HG03558 (cell line): ENCODE measurements around the gene ARHGEF40.

ENCODE experiments used
- ATAC-seq: cut with Tn5 transposase; IDR thresholded peaks from one replicate; pipeline ENCODE4 v1.9.1; 2021; ENCODE audit warnings: moderate number of reproducible peaks; ENCODE audit not compliant: unreplicated experiment; ENCODE audit errors: extremely low read depth

The ARHGEF40 gene

GRCh38 chr14:21108791-21109190 lies 38.7 kb downstream of the ARHGEF40 start:
- ATAC-seq: no peak

- no peak for ATAC-seq
Observed at GRCh38 chr14:21109377-21110138, 39.5 kb downstream of the ARHGEF40 start.

- ATAC-seq: no peak
Observed at GRCh38 chr14:21112255-21112654, 42.2 kb downstream of the ARHGEF40 start.

GRCh38 chr14:21113369-21113768 lies 43.3 kb downstream of the ARHGEF40 start:
- no peak for ATAC-seq

GRCh38 chr14:21118933-21119332 lies 48.8 kb downstream of the ARHGEF40 start:
- ATAC-seq: no peak

GRCh38 chr14:21120686-21121085 lies 50.6 kb downstream of the ARHGEF40 start:
- no peak for ATAC-seq

GRCh38 chr14:21121122-21121521 lies 51.0 kb downstream of the ARHGEF40 start:
- ATAC-seq: no peak

GRCh38 chr14:21123429-21123828 lies 53.3 kb downstream of the ARHGEF40 start:
- no peak for ATAC-seq

GRCh38 chr14:21133901-21134300 lies 63.8 kb downstream of the ARHGEF40 start:
- no peak for ATAC-seq

- no peak for ATAC-seq
Observed at GRCh38 chr14:21136024-21136423, 65.9 kb downstream of the ARHGEF40 start.
